Measurements from ENCODE around the gene SEL1L. TPM values are rescaled to one million over a fixed set of nuclear protein-coding genes. Genes with fewer than 3 reads are reported as not detected.
A peak's percentile ranks its signal among the peaks of the same experiment; 100 is the strongest.
"Not testable (repeated sequence)": the region's sequence is repeated elsewhere in the genome, so short reads cannot be mapped to it uniquely, and the experiment has no call there.

Gene SEL1L
- total RNA-seq, 4 donors from 2014 or later = 16.5 to 57.1 (median 44.7) TPM

DNA sequence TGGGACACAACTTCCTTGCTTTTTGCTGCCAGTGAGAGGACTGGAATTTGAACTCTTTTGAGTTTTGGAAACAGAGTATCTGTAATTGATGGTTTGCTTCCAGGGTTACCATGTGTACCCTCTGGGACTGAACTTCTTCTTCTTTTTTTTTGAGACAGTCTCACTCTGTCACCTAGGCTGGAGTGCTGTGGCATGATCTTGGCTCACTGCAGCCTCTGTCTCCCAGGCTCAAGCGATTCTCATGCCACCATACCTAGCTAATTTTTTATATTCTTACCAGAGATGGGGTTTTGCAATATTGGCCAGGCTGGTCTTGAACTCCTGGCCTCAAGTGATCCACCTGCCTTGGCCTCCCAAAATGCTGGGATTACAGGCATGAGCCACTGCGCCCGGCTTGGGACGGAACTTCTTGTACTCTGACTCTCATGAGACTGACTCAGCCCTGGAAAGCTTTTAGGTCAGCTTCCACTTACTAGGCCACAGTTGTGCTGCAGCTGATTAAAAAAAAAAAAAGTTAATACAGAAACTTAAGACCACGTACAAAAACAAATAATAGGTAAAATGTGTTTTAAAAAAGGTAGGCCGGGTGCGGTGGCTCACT, 15.8 kb downstream of the SEL1L start:
- TF ChIP-seq POLR2A (IDR thresholded peaks at IDR 0.05) = no peak
- TF ChIP-seq, protein P1, sequence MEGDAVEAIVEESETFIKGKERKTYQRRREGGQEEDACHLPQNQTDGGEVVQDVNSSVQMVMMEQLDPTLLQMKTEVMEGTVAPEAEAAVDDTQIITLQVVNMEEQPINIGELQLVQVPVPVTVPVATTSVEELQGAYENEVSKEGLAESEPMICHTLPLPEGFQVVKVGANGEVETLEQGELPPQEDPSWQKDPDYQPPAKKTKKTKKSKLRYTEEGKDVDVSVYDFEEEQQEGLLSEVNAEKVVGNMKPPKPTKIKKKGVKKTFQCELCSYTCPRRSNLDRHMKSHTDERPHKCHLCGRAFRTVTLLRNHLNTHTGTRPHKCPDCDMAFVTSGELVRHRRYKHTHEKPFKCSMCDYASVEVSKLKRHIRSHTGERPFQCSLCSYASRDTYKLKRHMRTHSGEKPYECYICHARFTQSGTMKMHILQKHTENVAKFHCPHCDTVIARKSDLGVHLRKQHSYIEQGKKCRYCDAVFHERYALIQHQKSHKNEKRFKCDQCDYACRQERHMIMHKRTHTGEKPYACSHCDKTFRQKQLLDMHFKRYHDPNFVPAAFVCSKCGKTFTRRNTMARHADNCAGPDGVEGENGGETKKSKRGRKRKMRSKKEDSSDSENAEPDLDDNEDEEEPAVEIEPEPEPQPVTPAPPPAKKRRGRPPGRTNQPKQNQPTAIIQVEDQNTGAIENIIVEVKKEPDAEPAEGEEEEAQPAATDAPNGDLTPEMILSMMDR (IDR thresholded peaks at IDR 0.05) = no peak
- Histone ChIP-seq H3K4me1 (peaks cover 0 to 29% (median 0%) of the 10 kb centered on the region in 4 donors), H3K27me3 (no peaks in the 10 kb centered on the region), H3K4me3 (no peak overlapping the region), H3K36me3 (peaks cover 0 to 29% (median 0%) of the 10 kb centered on the region in 3 donors), H3K27ac (peak overlapping the region in 2 of 4 donors; percentile 4 to 74), H3K9me3 (no peaks in the 10 kb centered on the region)
- peak in 1 of 3 donors; percentile 53 for DNase-seq

DNA sequence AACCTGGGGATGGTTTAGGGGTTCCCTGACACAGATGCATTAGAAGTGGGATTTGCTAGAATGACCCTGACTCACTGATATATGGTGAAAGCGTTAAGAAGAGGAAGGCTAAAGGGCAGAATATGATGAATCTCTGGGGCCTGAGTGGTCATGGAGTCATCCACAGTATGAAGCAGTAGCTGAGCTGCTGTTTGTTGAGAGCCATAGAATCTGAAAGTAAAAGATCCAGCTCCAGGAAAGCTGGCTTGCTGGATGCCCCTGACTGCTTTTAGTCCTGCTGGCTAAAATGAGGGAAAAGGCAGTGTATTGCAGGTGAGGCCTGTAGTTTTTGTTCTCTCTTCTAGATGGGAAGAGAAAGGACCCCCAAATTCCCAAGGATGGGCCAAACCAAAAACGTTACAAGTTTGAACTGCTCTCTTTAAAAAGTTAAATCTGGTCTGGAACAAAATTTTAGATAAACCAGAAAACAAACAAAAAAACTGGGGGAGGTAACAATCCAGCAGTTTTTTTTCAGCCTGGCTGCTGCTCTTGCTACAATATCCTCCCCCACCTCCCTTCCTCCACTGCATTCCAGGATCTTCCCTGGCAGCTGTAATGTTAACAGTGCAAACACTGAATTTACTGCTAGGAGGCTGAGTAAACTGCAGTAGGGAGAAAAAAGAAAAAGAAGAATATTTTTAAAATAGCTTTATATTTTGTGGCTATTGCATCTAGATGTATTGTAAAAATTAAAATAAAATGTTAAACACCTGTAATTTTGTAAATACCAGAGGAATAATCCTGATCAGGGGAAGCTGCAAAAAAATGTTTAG, 16.5 kb downstream of the SEL1L start:
- Histone ChIP-seq H3K4me1 (peaks cover 0 to 29% (median 0%) of the 10 kb centered on the region in 4 donors), H3K4me3 (no peak overlapping the region), H3K9me3 (no peaks in the 10 kb centered on the region), H3K27ac (peak overlapping the region in 3 of 4 donors; percentile 4 to 74 (median 47)), H3K27me3 (no peaks in the 10 kb centered on the region), H3K36me3 (peaks cover 0 to 22% (median 0%) of the 10 kb centered on the region in 3 donors)
- DNase-seq = no peak
- no peak for TF ChIP-seq POLR2A (IDR thresholded peaks at IDR 0.05)
- TF ChIP-seq, protein P1 (IDR thresholded peaks at IDR 0.05) = no peak

DNA sequence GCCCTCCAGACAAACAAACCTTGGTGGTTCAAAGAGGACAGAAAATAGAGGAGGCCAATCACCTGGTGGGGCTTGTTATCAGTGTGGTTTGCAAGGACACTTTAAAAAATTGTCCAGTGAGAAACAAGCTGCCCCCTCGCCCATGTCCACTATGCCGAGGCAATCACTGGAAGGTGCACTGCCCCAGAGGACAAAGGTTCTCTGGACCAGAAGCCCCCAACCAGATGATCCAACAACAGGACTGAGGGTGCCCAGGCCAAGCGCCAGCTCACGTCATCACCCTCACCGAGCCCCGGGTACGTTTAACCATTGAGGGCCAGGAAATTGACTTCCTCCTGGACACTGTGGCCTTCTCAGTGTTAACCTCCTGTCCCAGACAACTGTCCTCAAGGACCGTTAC, 17.7 kb downstream of the SEL1L start:
- Histone ChIP-seq H3K4me1 (peaks cover 0 to 41% (median 0%) of the 10 kb centered on the region in 4 donors), H3K36me3 (peaks cover 0 to 22% (median 0%) of the 10 kb centered on the region in 3 donors)
- H3K27me3 ChIP-seq, H3K4me3 ChIP-seq, H3K9me3 ChIP-seq, H3K27ac ChIP-seq, DNase-seq: not testable (repeated sequence)

DNA sequence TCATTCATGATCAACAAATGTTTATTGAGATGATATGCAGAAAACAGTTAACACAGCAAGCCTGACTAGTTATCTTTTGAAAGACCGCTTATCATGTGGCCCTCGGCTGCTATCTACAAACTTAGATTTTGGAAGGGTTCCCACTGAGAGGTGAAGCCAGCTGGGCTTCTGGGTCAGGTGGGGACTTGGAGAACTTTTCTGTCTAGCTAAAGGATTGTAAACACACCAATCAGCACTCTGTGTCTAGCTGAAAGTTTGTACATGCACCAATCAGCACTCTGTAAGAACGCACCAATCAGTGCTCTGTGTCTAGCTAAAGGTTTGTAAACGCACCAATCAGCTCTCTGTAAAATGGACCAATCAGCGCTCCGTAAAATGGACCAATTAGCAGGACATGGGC, 20.8 kb downstream of the SEL1L start:
- H3K27me3 ChIP-seq, H3K9me3 ChIP-seq, H3K4me3 ChIP-seq, H3K27ac ChIP-seq, DNase-seq: not testable (repeated sequence)
- Histone ChIP-seq H3K36me3 (peaks cover 0 to 22% (median 0%) of the 10 kb centered on the region in 3 donors), H3K4me1 (peaks cover 0 to 30% (median 0%) of the 10 kb centered on the region in 4 donors)

DNA sequence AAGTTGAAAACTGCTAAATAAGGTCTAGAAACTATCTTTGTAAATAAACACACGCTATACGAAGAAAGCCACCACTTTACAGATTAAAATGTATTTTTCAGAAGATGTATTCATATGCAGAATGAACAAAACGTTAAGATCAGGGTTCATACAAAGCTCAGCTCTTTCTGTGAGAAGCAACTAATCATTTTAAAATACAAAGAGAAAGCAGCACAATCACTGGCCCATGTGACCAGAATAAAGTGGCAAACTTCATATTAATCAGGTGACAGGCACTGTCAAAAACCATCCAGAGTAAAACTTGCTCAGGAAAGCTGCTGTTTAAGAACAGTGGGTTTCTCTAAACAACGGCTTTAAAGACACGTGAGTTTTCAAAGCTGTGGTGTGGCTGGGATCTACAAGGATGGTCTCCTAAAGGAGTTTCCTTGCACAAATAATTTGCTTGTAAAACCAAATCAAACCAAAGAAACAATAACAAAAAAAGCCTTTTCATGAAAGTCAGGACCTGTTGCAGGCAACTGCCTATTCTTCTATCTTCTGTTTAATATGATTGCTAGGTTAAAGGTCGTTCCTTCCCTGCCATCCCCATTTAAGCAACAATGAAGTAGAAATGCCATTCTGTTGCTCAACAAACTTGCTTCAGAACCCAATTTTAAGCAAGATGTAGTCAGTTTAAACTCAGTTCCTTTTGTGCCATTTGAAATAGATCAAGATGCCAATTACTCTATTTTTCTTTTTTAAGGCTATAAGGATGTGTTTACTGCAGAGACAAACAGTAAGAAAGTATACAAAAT, 22.3 kb downstream of the SEL1L start:
- H3K9me3 ChIP-seq = no peaks in the 10 kb centered on the region
- peaks cover 0 to 20% (median 0%) of the 10 kb centered on the region in 4 donors for H3K4me1 ChIP-seq
- H3K27ac ChIP-seq = no peak overlapping the region
- peaks cover 0 to 16% (median 0%) of the 10 kb centered on the region in 3 donors for H3K36me3 ChIP-seq
- no peak for DNase-seq
- TF ChIP-seq, protein P1 (IDR thresholded peaks at IDR 0.05) = no peak
- TF ChIP-seq POLR2A (IDR thresholded peaks at IDR 0.05) = no peak
- no peaks in the 10 kb centered on the region for H3K27me3 ChIP-seq
- H3K4me3 ChIP-seq = no peak overlapping the region

DNA sequence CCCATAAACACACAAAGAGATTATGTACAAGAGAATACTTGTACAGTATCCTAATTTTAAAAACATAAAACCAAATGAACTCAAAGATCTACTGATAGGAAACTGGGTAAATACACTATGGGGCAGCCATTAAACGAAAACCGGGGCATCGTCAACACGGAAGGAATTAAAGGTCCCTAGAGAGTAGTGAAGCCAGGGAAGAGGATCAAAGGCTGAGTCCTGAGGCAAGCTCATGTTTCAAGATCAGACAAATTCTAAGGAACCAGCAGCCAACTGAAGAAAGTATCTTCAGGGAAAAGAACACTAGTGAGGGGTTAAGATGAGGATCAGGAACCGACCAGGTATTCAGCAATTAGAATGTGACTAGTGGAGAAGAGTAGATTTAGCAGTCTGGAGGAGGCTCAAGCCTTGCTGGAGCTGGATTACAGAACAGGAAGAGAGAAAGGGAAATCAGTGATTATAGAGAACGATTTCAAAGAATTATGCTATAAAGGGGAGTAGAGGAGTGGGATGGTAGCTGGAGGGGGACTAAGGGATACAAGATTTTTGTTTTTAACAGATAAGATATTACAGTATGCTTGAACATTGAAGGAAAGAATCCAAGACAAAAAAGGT, 23.7 kb downstream of the SEL1L start:
- Histone ChIP-seq H3K4me1 (peaks cover 0 to 20% (median 0%) of the 10 kb centered on the region in 4 donors), H3K4me3 (no peak overlapping the region)
- no peak for DNase-seq

More for the DNA sequence above, 23.7 kb downstream of the SEL1L start:
- Histone ChIP-seq H3K27me3 (no peaks in the 10 kb centered on the region), H3K27ac (no peak overlapping the region), H3K36me3 (peaks cover 0 to 26% (median 0%) of the 10 kb centered on the region in 3 donors), H3K9me3 (no peaks in the 10 kb centered on the region)
- no peak for TF ChIP-seq POLR2A (IDR thresholded peaks at IDR 0.05)
- TF ChIP-seq, protein P1 (IDR thresholded peaks at IDR 0.05) = no peak

All from Peyer's patch (tissue), 4 donors.